BJ (cell line): Measurements from ENCODE around the gene IL10RB. TPM values are rescaled to one million over a fixed set of nuclear protein-coding genes. Genes with fewer than 3 reads are reported as not detected.

ENCODE experiments used
- CTCF ChIA-PET: fragments of 350-600 bp; formaldehyde crosslinking; extraction: SDS; loops from one replicate; lab custom pipeline; 2021; ENCODE audit warnings: antibody characterized with exemption, inconsistent platforms; lab: Yijun Ruan, JAX
- POLR2A ChIA-PET: fragments of 300-600 bp; sonication (Branson Sonifier 250); formaldehyde crosslinking; extraction: SDS; loops from one replicate; lab custom pipeline; 2021; ENCODE audit warnings: antibody characterized with exemption; lab: Charles Lee
- DNase-seq: peaks from one replicate; pipeline ENCODE4 v3.0.0-alpha.2; 2011; ENCODE audit warnings: low read depth
- H3K27me3 ChIP-seq: 2 replicates; pipeline ENCODE4 v1.6.0; 2011; ENCODE audit warnings: low read length; ENCODE audit not compliant: control insufficient read depth, insufficient read depth
- H3K36me3 ChIP-seq: 2 replicates; pipeline ENCODE4 v1.5.1; 2011; ENCODE audit warnings: low read length; ENCODE audit not compliant: control insufficient read depth, insufficient read depth
- H3K4me3 ChIP-seq: 2 replicates; pipeline ENCODE4 v1.5.1; 2011; ENCODE audit warnings: low read depth, mild to moderate bottlenecking, control low read depth, low read length
- CTCF ChIP-seq: IDR thresholded peaks from 2 replicates; pipeline ENCODE4 v1.5.1; 2011; ENCODE audit warnings: low read depth, mild to moderate bottlenecking, control low read depth, inconsistent platforms, low read length, moderate library complexity; ENCODE audit not compliant: insufficient read depth
- polyA plus RNA-seq: library from polyadenylated mRNA; depleted of rRNA; stranded (reverse); fragments of >200 nt; gene quantifications from 2 replicates; pipeline ENCODE4 v1.2.3, GENCODE V29; 2011

IL10RB gene
- polyA plus RNA-seq, 1 experiment: 56.8 TPM

DNA sequence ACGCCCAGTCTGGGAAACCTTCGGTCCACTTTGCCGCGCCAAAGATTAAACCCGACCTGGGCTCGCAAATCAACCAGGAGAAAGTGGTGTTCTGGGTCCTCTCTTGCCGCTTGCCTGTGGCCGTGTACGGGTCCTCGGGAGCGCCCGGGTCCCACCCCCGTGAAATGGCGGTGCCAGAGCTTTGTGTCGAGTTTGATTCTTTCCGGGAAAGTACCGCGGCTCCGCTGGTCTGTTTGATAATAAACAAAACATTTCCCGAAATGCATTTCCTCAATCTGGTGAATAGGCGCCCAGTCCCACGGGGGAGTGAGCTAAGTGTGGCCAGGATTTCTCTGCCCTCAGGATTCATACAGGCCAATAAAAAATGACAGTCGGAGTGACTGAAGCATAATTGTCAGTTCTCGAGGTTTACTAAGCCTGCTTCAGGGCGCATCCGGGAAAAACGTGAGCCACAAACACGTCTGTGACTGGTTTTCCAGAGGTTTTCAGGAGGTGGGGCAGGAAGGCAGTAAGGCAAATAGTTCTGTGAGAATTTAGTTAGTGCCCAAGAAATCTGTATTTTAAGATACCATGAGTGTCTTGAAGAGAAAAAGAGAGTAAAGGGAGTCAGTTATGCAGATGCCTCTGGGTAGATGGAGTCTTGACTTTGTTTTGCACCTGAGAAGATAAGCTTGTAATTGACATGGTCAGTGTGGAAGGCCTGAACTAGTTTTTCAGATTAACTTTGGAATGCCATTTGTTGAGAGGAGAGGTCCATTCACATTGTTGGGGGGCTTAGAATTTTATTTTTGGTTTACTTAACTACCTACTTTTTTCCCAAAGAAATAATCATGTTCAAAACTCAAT, 59.3 kb downstream of the IL10RB start:
- no peak for TF ChIP-seq CTCF
- Histone ChIP-seq H3K27me3 (no peaks in the 10 kb centered on the region), H3K36me3 (no peaks in the 10 kb centered on the region), H3K4me3 (peak overlapping the region; percentile 97)
- POLR2A ChIA-PET: interaction anchor here (0.5 to 1.0 kb wide), 6 partner anchors 28 to 928 kb away, joined by 3 to 4 read pairs (median 3); partner anchors contain the start of gene IL10RB
- CTCF ChIA-PET: interaction anchor here (0.8 to 1.3 kb wide), 3 partner anchors 36 to 126 kb away, joined by 3 to 11 read pairs (median 3); no protein-coding TSS in a partner anchor
- peak; percentile 42 for DNase-seq

- CTCF ChIA-PET: no interaction called here
- no peak for TF ChIP-seq CTCF
- POLR2A ChIA-PET: no interaction called here
Measured at GRCh38 chr21:33327326-33327725, 61.2 kb downstream of the IL10RB start.

DNA sequence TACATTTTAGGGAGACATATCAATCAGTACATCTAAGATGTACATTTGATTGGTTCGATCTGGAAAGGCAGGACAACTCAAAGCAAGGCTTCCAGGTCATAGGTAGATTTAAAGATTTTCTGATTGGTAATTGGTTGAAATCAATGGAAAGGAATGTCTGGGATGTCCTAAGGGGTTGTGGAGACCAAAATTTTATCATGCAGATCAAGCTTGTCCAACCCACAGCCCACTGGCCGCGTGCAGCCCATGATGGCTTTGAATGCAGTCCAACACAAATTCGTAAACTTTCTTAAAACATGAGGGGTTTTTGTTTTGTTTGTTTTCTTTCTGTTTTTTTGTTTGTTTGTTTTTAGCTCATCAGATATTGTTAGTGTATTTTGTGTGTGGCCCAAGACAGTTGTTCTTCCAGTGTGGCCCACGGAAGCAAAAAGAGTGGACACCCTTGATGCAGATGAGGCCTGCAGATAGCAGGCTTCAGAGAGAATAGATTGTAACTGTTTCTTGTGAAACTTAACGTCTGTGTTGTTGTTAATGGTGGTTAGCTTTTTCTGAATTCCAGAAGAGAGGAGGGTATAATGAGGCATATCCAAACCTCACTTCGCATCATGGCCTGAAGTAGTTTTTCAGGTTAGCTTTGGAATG, 61.7 kb downstream of the IL10RB start:
- Histone ChIP-seq H3K4me3 (no peak overlapping the region), H3K36me3 (peaks cover 4% of the 10 kb centered on the region; the same call in 1 of the 2 replicates), H3K27me3 (no peaks in the 10 kb centered on the region)
- no peak for DNase-seq
- no peak for TF ChIP-seq CTCF
- ChIA-PET CTCF (interaction anchor here (0.9 to 2.2 kb wide), 2 partner anchors 9 to 33 kb away, joined by 3 to 8 read pairs; no protein-coding TSS in a partner anchor), POLR2A (no interaction called here)

More at GRCh38 chr21:33327326-33327725, 61.2 kb downstream of the IL10RB start:
- Histone ChIP-seq H3K4me3 (no peak overlapping the region), H3K36me3 (peaks cover 4% of the 10 kb centered on the region; the same call in 1 of the 2 replicates), H3K27me3 (no peaks in the 10 kb centered on the region)
- no peak for DNase-seq

DNA sequence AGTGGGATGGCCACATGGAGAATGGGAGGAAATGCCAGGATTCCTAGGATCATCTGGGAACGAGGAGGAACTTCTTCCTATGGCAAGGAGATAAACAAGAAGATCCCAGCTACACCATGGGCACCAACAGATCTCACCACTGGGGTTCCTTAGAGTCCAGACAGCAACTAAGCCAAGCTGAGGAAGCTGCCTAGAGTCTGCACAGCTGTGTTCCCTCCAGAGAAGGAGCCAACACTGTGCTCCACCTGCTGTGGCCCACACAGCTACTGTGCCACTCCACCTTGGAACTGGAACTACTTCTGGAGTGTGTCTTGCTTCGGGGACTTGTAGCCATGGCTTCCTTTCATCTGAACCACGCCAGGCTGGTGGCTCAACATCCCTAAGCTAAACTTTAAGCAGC, 64.6 kb downstream of the IL10RB start:
- no peak for DNase-seq
- ChIA-PET POLR2A (no interaction called here), CTCF (interaction anchor here (1.4 to 1.7 kb wide), 2 partner anchors 16 to 115 kb away, joined by 5 to 8 read pairs; no protein-coding TSS in a partner anchor)
- H3K4me3 ChIP-seq: no peak overlapping the region
- no peak for TF ChIP-seq CTCF
- no peaks in the 10 kb centered on the region for H3K27me3 ChIP-seq
- H3K36me3 ChIP-seq: peaks cover 4% of the 10 kb centered on the region; the same call in 1 of the 2 replicates

GRCh38 chr21:33332143-33332542, 66.0 kb downstream of the IL10RB start:
- ChIA-PET POLR2A (no interaction called here), CTCF (interaction anchor here (0.9 to 1.7 kb wide), 3 partner anchors 9 to 113 kb away, joined by 3 to 5 read pairs (median 3); no protein-coding TSS in a partner anchor)
- no peak overlapping the region for H3K4me3 ChIP-seq
- DNase-seq: no peak
- H3K36me3 ChIP-seq: peaks cover 6% of the 10 kb centered on the region; the same call in 1 of the 2 replicates
- TF ChIP-seq CTCF: no peak
- no peaks in the 10 kb centered on the region for H3K27me3 ChIP-seq
